H1 (cell line): ENCODE results near the gene KCNQ1OT1. TPM values are rescaled to one million over a fixed set of nuclear protein-coding genes. Genes with fewer than 3 reads are reported as not detected.
A peak's percentile ranks its signal among the peaks of the same experiment; 100 is the strongest.

Experiments
- BACH1 ChIP-seq: IDR thresholded peaks from 2 replicates; pipeline ENCODE4 v1.6.1; 2012; ENCODE audit warnings: low read length, improper control_type of control experiment
- BCL11A ChIP-seq, 2 experiments: IDR thresholded peaks; one replicate each; pipeline ENCODE4 v1.6.1; 2011; ENCODE audit warnings: low read depth in 2 of 2, low read length in 2 of 2, mild to moderate bottlenecking in 2 of 2
- CBX8 ChIP-seq: fragments of 300-800, 300-1000 bp; sonication (generic); IDR thresholded peaks from 2 replicates; pipeline ENCODE4 v1.7.1; 2016; ENCODE audit warnings: low read depth, low read length, borderline replicate concordance
- CEBPB ChIP-seq: IDR thresholded peaks from 2 replicates; pipeline ENCODE4 v1.6.1; 2012; ENCODE audit warnings: low read depth, low read length
- CREB1 ChIP-seq: IDR thresholded peaks from 2 replicates; pipeline ENCODE4 v1.6.1; 2012; ENCODE audit warnings: inconsistent platforms
- E2F6 ChIP-seq: IDR thresholded peaks from 2 replicates; pipeline ENCODE4 v1.6.1; 2012; ENCODE audit warnings: inconsistent platforms
- GTF2F1 ChIP-seq: IDR thresholded peaks from 2 replicates; pipeline ENCODE4 v1.6.1; 2012; ENCODE audit warnings: low read depth, low read length, improper control_type of control experiment, borderline replicate concordance
- JUND ChIP-seq: IDR thresholded peaks from 2 replicates; pipeline ENCODE4 v1.6.1; 2011; ENCODE audit warnings: mild to moderate bottlenecking, improper control_type of control experiment, low read length
- KDM1A ChIP-seq: fragments of 200-600, 300-600 bp; sonication (generic); IDR thresholded peaks from 2 replicates; pipeline ENCODE4 v1.7.1; 2016; ENCODE audit warnings: mild to moderate bottlenecking, low read length, borderline replicate concordance
- KDM4A ChIP-seq: IDR thresholded peaks from one replicate; pipeline ENCODE4 v1.7.1; 2012; ENCODE audit warnings: low read depth, mild to moderate bottlenecking, moderate library complexity, low read length, inconsistent platforms; ENCODE audit not compliant: severe bottlenecking
- KDM5A ChIP-seq: fragments of 200-600 bp; IDR thresholded peaks from 2 replicates; pipeline ENCODE4 v1.7.1; 2012; ENCODE audit warnings: mild to moderate bottlenecking, low read length, inconsistent platforms, mixed read lengths
- MAX ChIP-seq: IDR thresholded peaks from 2 replicates; pipeline ENCODE4 v1.6.1; 2012; ENCODE audit warnings: inconsistent platforms
- NRF1 ChIP-seq: IDR thresholded peaks from 2 replicates; pipeline ENCODE4 v1.6.1; 2011; ENCODE audit warnings: mild to moderate bottlenecking, low read depth, low read length, improper control_type of control experiment
- PHF8 ChIP-seq: fragments of 200-600 bp; sonication (generic); conservative IDR thresholded peaks from 2 replicates; pipeline ENCODE4 v1.7.1; 2012; ENCODE audit warnings: low read depth, mild to moderate bottlenecking, inconsistent platforms, low read length, moderate library complexity
- RAD21 ChIP-seq, 2 experiments: IDR thresholded peaks in 1 of 2; conservative IDR thresholded peaks in 1 of 2; 2 replicates each; pipeline ENCODE4 v1.6.1; 2011; ENCODE audit warnings: low read depth in 2 of 2, low read length in 2 of 2, improper control_type of control experiment in 1 of 2, inconsistent platforms in 1 of 2, mild to moderate bottlenecking in 1 of 2, moderate library complexity in 1 of 2
- RXRA ChIP-seq: IDR thresholded peaks from 2 replicates; pipeline ENCODE4 v1.6.1; 2011; ENCODE audit warnings: low read depth, mild to moderate bottlenecking, low read length, moderate library complexity; ENCODE audit not compliant: insufficient read depth
- SP1 ChIP-seq: IDR thresholded peaks from 2 replicates; pipeline ENCODE4 v1.6.1; 2011; ENCODE audit warnings: low read depth, low read length
- SRF ChIP-seq: IDR thresholded peaks from 2 replicates; pipeline ENCODE4 v1.6.1; 2011; ENCODE audit warnings: mild to moderate bottlenecking, low read depth, low read length, moderate library complexity
- SUZ12 ChIP-seq: fragments of 200-600 bp; sonication (generic); IDR thresholded peaks from 2 replicates; pipeline ENCODE4 v1.6.1; 2012; ENCODE audit warnings: mild to moderate bottlenecking, inconsistent platforms, low read length, moderate library complexity, mixed read lengths
- TAF7 ChIP-seq: optimal IDR thresholded peaks from 2 replicates; pipeline ENCODE3; 2011; ENCODE audit warnings: low read depth, mild to moderate bottlenecking, inconsistent platforms, low read length, moderate library complexity, borderline replicate concordance
- TEAD4 ChIP-seq: IDR thresholded peaks from 2 replicates; pipeline ENCODE4 v1.6.1; 2012; ENCODE audit warnings: low read depth, low read length, inconsistent platforms, mixed read lengths
- polyA plus RNA-seq, 7 experiments: library from polyadenylated mRNA; depleted of rRNA in 3 of 7; stranded (reverse) in 5 of 7; unstranded in 2 of 7; fragments of >200 nt in 5 of 7; fragments of 200-250 nt in 2 of 7; gene quantifications; 1 replicate in 5 of 7; 2 replicates in 1 of 7; 4 replicates in 1 of 7; pipeline versions ENCODE4 v1.2.1 to v1.2.3, GENCODE V29; 2011 to 2013; ENCODE audit warnings: missing spikeins in 2 of 7, mixed read lengths in 2 of 7
- total RNA-seq: library from RNA; stranded (reverse); fragmentation: NEBNext Ultra II Directional; extraction: Animal tissue kit (Norgen Biotek cat#: 25700); gene quantifications from 2 replicates; pipeline ENCODE4 v1.2.1, GENCODE V29; 2021

Gene KCNQ1OT1
- total and polyA plus RNA-seq, 2 of the 8 experiments (the other 6 are each of a cell fraction or from before 2014, with no cell fraction given), result 0.21 to 1.2 TPM

GRCh38 chr11:2699531-2700414 lies at the start of gene KCNQ1OT1 (continued):
- no peak for TF ChIP-seq TEAD4
- no peak for TF ChIP-seq SRF
- TF ChIP-seq PHF8, result peak; percentile 66; the same call in 1 of the 2 replicates
- no peak for TF ChIP-seq RXRA
- TF ChIP-seq SP1, result peak; percentile 90
- TF ChIP-seq KDM4A, result peak; percentile 80
- peak; percentile 56; the same call in 1 of the 2 replicates for TF ChIP-seq MAX
- no peak for TF ChIP-seq JUND
- TF ChIP-seq CREB1, result peak; percentile 64; the same call in 1 of the 2 replicates
- TF ChIP-seq CEBPB, result no peak
- no peak for TF ChIP-seq GTF2F1
- TF ChIP-seq KDM5A, result no peak
- TF ChIP-seq E2F6, result peak; percentile 42
- no peak for TF ChIP-seq SUZ12
- no peak for TF ChIP-seq KDM1A
- no peak for TF ChIP-seq CBX8
- no peak; the same call in 1 of the 2 replicates for TF ChIP-seq NRF1
- TF ChIP-seq BACH1, result no peak
- peak; percentile 79 for TF ChIP-seq TAF7
- no peak for TF ChIP-seq RAD21 (IDR thresholded peaks at IDR 0.05 in 1 of 2, conservative IDR thresholded peaks at IDR 0.05 in 1 of 2; ENCODE audit: low read depth in 2 of 2, low read length in 2 of 2)
- TF ChIP-seq BCL11A (IDR thresholded peaks at IDR 0.05; ENCODE audit: low read depth in 2 of 2, low read length in 2 of 2), result no peak
